ENCODE results near the gene PHF12. TPM values are rescaled to one million over a fixed set of nuclear protein-coding genes. Genes with fewer than 3 reads are reported as not detected.

Gene PHF12
- total RNA-seq (2014; rRNA removed; shearing (Covaris generic); ENCODE audit: low replicate concordance) = 4.8 and 8.4 TPM in 2 replicates

- Histone ChIP-seq H3K27me3 (no peaks in the 10 kb centered on the region), H3K9me3 (no peaks in the 10 kb centered on the region), H3K36me3 (peaks cover 15% of the 10 kb centered on the region), H3K4me3 (peak within 1 kb of the TSS; percentile 75)
- DNase-seq = peak; percentile 100
These were observed at the start of gene PHF12 for GRCh38 chr17:28951428-28951990. TSS of gene PHF12 (minus strand) at chr17:28951518. CDS start at chr17:28950960, 558 bp downstream.

GRCh38 chr17:29000973-29001372 lies 49.7 kb upstream of the PHF12 start:
- no peaks in the 10 kb centered on the region for H3K36me3 ChIP-seq
- H3K27me3 ChIP-seq = peaks cover 14% of the 10 kb centered on the region
- no peak overlapping the region for H3K4me3 ChIP-seq

GRCh38 chr17:28999206-28999605 lies 47.9 kb upstream of the PHF12 start:
- H3K36me3 ChIP-seq = no peaks in the 10 kb centered on the region
- H3K4me3 ChIP-seq = no peak overlapping the region
- no peak for DNase-seq
- H3K9me3 ChIP-seq = no peaks in the 10 kb centered on the region
- H3K27me3 ChIP-seq = peaks cover 1% of the 10 kb centered on the region

More at GRCh38 chr17:29000973-29001372, 49.7 kb upstream of the PHF12 start:
- no peaks in the 10 kb centered on the region for H3K9me3 ChIP-seq
- no peak for DNase-seq

- H3K27me3 ChIP-seq = no peaks in the 10 kb centered on the region; the same call in 1 of the 2 replicates
- no peak for DNase-seq
- no peaks in the 10 kb centered on the region for H3K36me3 ChIP-seq
- no peaks in the 10 kb centered on the region for H3K9me3 ChIP-seq
- H3K4me3 ChIP-seq = no peak overlapping the region
These were observed 46.5 kb upstream of the PHF12 start for GRCh38 chr17:28997806-28998205.

- H3K36me3 ChIP-seq = no peaks in the 10 kb centered on the region
- no peaks in the 10 kb centered on the region for H3K9me3 ChIP-seq
- no peaks in the 10 kb centered on the region; the same call in 1 of the 2 replicates for H3K27me3 ChIP-seq
- no peak overlapping the region for H3K4me3 ChIP-seq
- no peak for DNase-seq
These were observed 45.3 kb upstream of the PHF12 start for GRCh38 chr17:28996554-28997096.

- DNase-seq = peak; percentile 59
- Histone ChIP-seq H3K4me3 (no peak overlapping the region), H3K9me3 (no peaks in the 10 kb centered on the region), H3K27me3 (no peaks in the 10 kb centered on the region; the same call in 1 of the 2 replicates), H3K36me3 (no peaks in the 10 kb centered on the region)
These were observed 42.5 kb upstream of the PHF12 start for GRCh38 chr17:28993645-28994426.

- no peaks in the 10 kb centered on the region for H3K36me3 ChIP-seq
- no peak overlapping the region for H3K4me3 ChIP-seq
- H3K27me3 ChIP-seq = no peaks in the 10 kb centered on the region
- peak; percentile 66 for DNase-seq
- no peaks in the 10 kb centered on the region for H3K9me3 ChIP-seq
These were observed 41.6 kb upstream of the PHF12 start for GRCh38 chr17:28992625-28993600.

- no peak for DNase-seq
- Histone ChIP-seq H3K36me3 (no peaks in the 10 kb centered on the region), H3K9me3 (no peaks in the 10 kb centered on the region), H3K4me3 (no peak overlapping the region), H3K27me3 (no peaks in the 10 kb centered on the region)
These were observed 40.9 kb upstream of the PHF12 start for GRCh38 chr17:28992185-28992584.

GRCh38 chr17:28991779-28992178 lies 40.5 kb upstream of the PHF12 start:
- H3K27me3 ChIP-seq = no peaks in the 10 kb centered on the region
- H3K36me3 ChIP-seq = no peaks in the 10 kb centered on the region
- no peak for DNase-seq
- no peaks in the 10 kb centered on the region for H3K9me3 ChIP-seq
- no peak overlapping the region for H3K4me3 ChIP-seq

- H3K9me3 ChIP-seq = no peaks in the 10 kb centered on the region
- H3K4me3 ChIP-seq = no peak overlapping the region
- no peaks in the 10 kb centered on the region for H3K36me3 ChIP-seq
- H3K27me3 ChIP-seq = no peaks in the 10 kb centered on the region
- no peak for DNase-seq
These were observed 37.7 kb upstream of the PHF12 start for GRCh38 chr17:28989028-28989427.

- no peak for DNase-seq
- no peak overlapping the region for H3K4me3 ChIP-seq
- no peaks in the 10 kb centered on the region for H3K27me3 ChIP-seq
- no peaks in the 10 kb centered on the region for H3K36me3 ChIP-seq
- no peaks in the 10 kb centered on the region for H3K9me3 ChIP-seq
These were observed 37.2 kb upstream of the PHF12 start for GRCh38 chr17:28988475-28988874.

GRCh38 chr17:28986714-28987655 lies 35.7 kb upstream of the PHF12 start:
- Histone ChIP-seq H3K27me3 (no peaks in the 10 kb centered on the region), H3K9me3 (no peaks in the 10 kb centered on the region), H3K4me3 (no peak overlapping the region), H3K36me3 (no peaks in the 10 kb centered on the region)
- DNase-seq = no peak

GRCh38 chr17:28985950-28986713 lies 34.8 kb upstream of the PHF12 start:
- Histone ChIP-seq H3K36me3 (no peaks in the 10 kb centered on the region), H3K4me3 (no peak overlapping the region), H3K27me3 (no peaks in the 10 kb centered on the region), H3K9me3 (no peaks in the 10 kb centered on the region)
- DNase-seq = no peak

- DNase-seq = peak; percentile 37
- H3K4me3 ChIP-seq = no peak overlapping the region
- H3K36me3 ChIP-seq = no peaks in the 10 kb centered on the region
- no peaks in the 10 kb centered on the region for H3K9me3 ChIP-seq
- no peaks in the 10 kb centered on the region for H3K27me3 ChIP-seq
These were observed 32.2 kb upstream of the PHF12 start for GRCh38 chr17:28983286-28984230.
